Hematopoietic multipotent progenitor cell treated with erythropoietin and hydrocortisone succinate and interleukin-3 and kit ligand, for 8 days (in vitro differentiated cells): ENCODE data around the gene ELK4.

Experiments
- DNase-seq: peaks from one replicate; pipeline ENCODE4 v3.0.0-alpha.2; 2015

ELK4 gene

DNA sequence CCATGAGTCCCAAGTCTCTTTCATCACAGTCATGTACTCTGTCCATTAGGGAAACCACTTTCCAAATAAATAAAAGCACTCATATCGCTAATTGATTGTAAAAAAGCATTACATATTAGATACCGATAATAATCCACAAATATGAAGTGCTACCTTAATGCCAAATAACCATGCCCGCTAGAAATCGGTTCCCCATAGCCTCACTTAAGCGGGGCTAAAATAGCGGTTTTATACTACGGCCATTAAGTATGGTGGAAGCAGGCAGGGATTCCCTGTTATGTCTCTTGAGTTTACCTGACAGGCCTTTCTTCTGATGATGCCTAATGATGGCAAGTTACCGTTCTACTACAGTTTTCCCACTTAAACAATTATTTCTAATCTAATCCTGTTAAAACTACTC lies 3.9 kb downstream of the ELK4 start:
- no peak for DNase-seq

- no peak for DNase-seq
Observed at GRCh38 chr1:205626216-205626615, 5.6 kb downstream of the ELK4 start.

DNA sequence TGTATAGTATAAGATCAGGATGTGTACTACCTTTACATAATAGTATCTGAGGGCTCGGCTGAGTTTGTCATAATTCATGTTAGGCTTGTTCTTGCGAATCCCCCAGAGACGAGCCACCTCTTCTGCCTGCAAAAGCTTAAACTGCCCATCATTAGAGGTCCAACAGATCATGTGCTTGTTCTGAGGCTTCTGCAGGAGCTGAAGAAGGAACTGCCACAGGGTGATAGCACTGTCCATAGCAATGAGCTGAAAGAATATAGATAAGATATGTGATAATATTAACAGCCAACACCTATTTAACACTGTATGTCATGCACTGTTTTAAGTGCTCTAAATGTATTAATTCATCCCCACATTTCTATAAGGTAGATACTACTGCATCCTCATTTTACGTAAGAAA lies 8.2 kb downstream of the ELK4 start:
- peak; percentile 63 for DNase-seq

- DNase-seq = no peak
Observed at GRCh38 chr1:205620269-205620668, 11.5 kb downstream of the ELK4 start.

DNA sequence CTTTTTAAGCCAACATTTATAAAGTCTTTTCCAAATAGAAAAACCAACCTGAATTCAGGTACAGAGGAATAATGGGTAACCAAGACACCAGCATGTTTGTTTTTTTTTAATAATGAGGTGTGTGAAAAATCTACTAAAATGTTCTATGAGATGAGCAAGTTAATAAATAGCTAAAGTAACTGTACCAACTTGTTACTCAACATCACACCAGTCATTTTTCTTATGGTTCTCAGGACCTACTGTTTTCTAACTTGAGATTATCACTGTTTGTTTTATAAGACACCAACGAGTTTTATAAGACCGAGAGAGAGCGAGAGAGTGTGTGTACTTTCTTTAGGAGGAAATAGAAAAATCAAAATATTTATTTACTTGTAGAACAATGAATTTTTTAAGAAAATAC lies 12.4 kb downstream of the ELK4 start:
- DNase-seq = no peak

DNA sequence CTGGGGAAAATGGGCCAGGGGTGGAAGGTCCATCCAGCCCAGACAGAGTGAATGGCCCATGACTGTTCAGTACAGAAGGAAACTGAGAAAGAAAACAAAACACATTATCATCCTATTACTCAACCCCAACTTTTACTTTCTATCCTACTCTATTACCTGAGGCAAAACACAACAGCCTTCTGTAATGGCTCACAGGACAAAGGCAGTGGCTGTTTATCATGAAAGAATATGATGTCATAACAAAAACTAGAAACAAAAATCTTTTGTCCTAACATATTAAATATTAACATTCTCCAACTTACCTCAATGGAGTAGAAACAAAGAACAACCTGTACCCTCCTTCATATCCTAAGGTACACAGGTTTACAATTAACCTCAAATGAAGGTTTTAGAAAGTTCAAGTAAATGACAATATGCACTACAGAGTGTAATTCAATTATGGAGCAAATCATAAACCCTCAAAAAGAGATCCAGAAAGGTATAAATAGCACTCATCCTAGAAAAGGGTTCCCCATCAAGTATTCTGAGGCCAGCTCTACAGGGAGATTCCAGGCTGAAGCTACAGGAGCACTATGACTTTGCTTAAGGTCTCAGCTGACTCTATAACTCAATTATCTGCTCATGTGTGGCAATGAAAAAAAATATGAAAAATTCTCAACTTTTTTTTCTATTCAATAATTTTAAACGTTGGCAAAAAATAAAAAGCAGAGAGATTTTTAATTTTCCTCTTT lies 15.1 kb downstream of the ELK4 start:
- DNase-seq = no peak

DNA sequence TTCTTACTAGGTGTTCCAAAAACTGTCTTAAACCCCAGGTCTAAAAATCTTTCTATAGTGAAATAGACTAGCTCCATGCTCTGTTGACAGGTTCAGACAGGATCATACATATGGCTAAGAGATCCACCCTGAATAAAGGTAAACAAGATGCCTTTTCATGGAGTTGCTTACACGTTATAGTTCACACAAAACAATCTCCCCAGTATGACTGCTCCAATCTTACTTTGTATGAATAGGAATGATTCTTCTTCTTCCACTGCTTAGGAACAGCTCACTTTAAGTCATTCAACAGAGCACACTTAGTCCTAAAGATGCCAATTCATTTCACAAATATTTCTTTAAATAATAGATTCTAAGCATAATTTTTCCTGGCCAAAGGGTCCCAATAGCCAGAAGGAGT lies 16.0 kb downstream of the ELK4 start:
- no peak for DNase-seq

DNA sequence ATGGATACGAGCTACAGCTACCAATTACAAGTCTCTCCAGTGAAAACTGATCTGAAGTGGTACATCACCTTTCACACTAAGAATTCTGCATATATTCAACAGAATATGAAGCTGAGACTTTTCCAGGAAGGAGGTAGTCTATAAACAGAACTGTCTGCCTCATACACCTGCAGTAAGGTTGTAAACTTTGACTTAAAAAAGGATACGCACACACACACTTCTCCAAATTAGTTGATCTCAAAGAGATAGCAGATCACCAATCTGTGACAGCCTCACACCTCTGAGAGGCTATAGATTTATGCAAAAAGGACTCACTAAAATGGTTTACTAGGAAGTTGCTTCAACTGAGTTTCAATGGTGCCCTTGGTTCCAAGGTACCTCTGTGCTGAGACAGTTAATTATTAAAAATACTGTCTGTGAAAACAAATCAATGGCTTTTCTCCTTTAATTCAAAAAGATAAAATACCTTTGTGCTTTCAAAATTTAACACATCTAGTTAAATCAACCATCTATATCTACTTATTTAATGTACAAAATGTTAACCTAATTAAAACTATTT lies 17.9 kb downstream of the ELK4 start:
- no peak for DNase-seq

DNA sequence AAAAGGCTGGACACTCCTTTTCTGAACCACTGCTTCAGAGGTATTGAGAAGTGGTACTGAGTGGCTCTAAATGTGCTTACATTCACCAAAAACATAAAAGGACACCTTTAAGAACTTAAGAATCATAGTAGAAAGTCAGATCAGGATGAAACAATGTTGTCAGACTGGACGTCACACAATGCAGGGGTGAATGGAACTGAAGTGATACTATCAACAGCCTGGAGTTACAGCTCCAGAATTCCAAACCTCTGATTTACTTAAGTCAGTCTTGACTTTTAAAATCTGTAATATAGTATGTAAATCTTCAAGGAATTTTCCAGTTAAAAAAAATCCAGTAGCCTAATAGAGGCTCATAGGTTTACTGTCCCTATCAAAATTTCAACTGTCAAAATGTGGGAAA lies 19.3 kb downstream of the ELK4 start:
- DNase-seq = no peak

DNA sequence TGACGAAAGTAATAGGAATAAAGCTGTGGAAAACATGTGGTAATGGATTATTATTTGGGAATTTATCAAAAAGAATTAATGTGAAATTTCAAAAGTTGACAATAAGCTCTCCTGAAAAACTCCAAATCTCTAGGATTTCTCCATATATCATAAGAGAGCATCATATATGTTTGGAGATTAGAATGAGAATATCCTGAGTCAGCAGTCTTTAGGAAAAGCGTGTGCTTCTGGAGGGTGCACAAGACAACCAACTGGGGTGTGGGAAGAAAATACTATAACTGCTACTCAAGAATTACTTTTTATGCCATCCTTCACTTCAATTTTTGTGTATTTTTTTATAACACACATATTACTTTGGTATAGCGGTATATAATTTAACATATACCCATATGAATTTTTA lies 19.7 kb downstream of the ELK4 start:
- DNase-seq = no peak

- DNase-seq = no peak
Observed at GRCh38 chr1:205610901-205611466, 20.8 kb downstream of the ELK4 start.

GRCh38 chr1:205610036-205610435 lies 21.8 kb downstream of the ELK4 start:
- DNase-seq = no peak

- DNase-seq = no peak
Observed at GRCh38 chr1:205604825-205605505, 26.8 kb downstream of the ELK4 start.

DNA sequence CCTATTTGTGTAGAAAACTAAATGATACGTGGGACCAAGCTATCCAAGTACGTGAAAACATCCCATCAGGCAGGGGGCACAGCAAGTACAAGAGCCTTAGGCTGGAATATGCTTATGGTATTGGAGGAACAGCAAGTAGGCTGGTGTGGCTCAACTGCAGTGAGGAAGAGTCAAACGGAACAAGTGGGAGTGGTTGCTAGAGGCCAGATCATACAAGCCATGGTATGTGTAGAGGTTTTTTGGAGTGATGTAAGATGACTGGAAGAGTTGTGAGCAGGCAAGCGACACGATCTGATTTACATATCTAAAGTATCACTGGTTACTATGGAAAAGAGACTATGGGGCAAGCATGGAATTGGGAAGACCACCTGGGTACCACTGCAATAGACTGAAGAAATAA lies 27.8 kb downstream of the ELK4 start:
- no peak for DNase-seq

DNA sequence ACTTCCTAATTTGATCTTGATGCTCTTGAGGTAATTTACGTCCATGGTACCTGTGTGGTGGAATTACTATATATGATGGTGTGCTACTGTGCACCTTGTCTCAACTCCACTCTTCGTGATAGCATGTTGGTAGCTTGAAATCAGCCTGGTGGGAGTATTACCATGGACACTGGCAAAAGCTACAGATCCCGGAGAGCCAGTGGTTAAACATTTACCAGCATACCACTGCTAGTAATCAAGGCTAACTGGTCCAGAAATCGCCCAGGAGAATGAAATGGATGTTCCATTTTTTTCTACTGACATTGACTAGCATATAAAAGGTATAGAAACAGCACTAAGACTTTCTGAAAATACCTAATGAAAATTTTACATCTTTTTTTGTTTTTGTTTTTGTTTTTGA lies 30.6 kb downstream of the ELK4 start:
- no peak for DNase-seq

DNA sequence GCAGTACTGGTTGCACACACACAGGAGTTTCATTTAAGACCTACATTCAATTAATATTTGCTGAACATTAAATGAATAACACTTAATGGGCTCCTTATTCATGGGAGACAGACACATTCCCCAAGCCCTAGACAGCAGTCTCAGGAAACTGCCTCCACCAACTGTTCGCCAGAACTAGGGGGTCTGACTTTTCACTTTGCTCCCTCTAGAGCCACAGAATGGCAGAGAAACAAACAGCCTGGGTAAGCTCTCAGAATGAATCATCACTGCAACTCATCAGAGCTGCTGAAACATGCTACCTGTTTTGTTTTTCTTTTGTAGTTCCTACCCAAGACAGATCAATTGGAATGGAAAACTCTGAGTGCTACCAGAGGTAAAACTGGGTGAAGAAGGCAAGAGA lies 31.7 kb downstream of the ELK4 start:
- DNase-seq = no peak

- DNase-seq = no peak
Observed at GRCh38 chr1:205599669-205600042, 32.2 kb downstream of the ELK4 start.

DNA sequence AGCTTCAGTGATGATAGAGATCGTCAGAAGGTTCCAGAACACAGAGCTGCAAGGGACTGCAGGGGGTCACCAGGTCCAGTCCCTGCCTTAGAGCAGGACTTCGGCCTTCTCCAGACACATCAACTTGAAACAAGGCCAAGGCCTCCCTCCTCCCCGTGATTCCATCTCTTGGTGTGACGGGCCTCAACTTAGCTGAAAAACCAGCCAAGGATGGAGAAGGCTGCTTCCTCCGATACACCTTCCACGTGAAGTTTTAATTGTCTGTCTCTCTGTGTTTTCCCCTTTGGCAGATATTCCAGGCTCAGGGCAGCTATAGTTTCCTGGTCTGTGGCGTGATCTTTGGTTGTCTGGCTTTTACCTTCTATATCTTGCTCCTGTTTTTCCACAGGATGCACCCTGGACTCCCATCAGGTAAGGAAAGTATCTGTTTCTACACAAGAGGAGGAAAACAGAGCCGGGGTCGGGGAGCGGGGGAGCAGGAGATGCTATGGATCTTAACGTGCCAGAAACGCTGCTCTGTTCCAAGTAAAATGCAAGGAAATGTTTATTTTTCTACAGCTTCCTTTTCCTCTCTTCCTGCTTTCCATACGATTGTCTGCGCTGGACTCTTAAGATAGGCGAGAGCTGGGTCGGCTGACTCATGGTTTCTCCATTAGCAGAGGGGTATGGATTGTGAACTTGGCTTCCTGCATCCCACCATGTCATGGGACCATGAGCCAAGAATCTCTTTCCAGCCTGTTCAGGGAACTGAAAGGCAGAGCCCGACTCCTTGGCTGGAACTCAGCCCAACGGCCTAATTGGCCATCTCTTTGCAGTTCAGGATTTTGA lies 32.8 kb downstream of the ELK4 start:
- DNase-seq = no peak

GRCh38 chr1:205597691-205598314 lies 34.0 kb downstream of the ELK4 start:
- DNase-seq = no peak

DNA sequence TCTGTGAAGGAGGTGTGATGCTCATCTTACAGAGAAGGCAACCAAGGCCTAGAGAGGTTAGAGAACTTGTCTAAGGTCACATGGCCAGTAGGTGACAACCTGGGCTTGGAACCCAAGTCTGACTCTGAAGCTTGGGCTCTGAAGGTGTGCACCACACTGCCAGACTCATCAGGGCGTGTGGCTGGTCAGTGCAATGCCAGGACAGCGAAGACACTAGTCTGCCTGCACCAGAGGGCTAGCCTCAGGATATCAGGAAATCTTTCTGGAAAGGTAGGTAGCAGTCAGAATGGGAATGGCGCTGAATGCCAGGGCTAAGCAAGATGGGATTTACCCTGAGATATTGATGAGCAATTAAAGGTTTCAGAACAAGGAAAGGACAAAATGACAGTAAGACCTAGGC lies 34.9 kb downstream of the ELK4 start:
- DNase-seq = no peak

GRCh38 chr1:205595861-205596260 lies 36.0 kb downstream of the ELK4 start:
- no peak for DNase-seq

GRCh38 chr1:205595435-205595834 lies 36.4 kb downstream of the ELK4 start:
- no peak for DNase-seq

- DNase-seq = no peak
Observed at GRCh38 chr1:205594846-205595245, 37.0 kb downstream of the ELK4 start.
